NCI-H2196 (cell line): ENCODE measurements around the gene CFC1B.
"Not testable (repeated sequence)": the region's sequence is repeated elsewhere in the genome, so short reads cannot be mapped to it uniquely, and the experiment has no call there.

Source experiments
- DNase-seq: peaks from one replicate; lab custom pipeline; 2025; ENCODE audit not compliant: unreplicated experiment; lab: John Stamatoyannopoulos, UW

The CFC1B gene

GRCh38 chr2:130556441-130556840 is 35.4 kb downstream of the CFC1B start:
- DNase-seq, result not testable (repeated sequence)

- not testable (repeated sequence) for DNase-seq
Observed at GRCh38 chr2:130566165-130566564, 45.1 kb downstream of the CFC1B start.

- DNase-seq, result not testable (repeated sequence)
Observed at GRCh38 chr2:130571929-130572328, 50.9 kb downstream of the CFC1B start.

GRCh38 chr2:130574230-130574629 is 53.2 kb downstream of the CFC1B start:
- not testable (repeated sequence) for DNase-seq

GRCh38 chr2:130576209-130576784 is 55.3 kb downstream of the CFC1B start:
- not testable (repeated sequence) for DNase-seq

- not testable (repeated sequence) for DNase-seq
Observed at GRCh38 chr2:130577559-130577958, 56.5 kb downstream of the CFC1B start.
